GM20431 (cell line): ENCODE data around the gene NDUFB7.
"Not testable (repeated sequence)": the region's sequence is repeated elsewhere in the genome, so short reads cannot be mapped to it uniquely, and the experiment has no call there.

Experiments
- in situ Hi-C: fragments of 300-500 bp; cut with MseI, MboI; formaldehyde crosslinking; loops from one replicate; pipeline ENCODE4 v1.15.0; 2020; ENCODE audit warnings: low sequenced_read_pairs; ENCODE audit not compliant: unreplicated experiment

NDUFB7 gene

DNA sequence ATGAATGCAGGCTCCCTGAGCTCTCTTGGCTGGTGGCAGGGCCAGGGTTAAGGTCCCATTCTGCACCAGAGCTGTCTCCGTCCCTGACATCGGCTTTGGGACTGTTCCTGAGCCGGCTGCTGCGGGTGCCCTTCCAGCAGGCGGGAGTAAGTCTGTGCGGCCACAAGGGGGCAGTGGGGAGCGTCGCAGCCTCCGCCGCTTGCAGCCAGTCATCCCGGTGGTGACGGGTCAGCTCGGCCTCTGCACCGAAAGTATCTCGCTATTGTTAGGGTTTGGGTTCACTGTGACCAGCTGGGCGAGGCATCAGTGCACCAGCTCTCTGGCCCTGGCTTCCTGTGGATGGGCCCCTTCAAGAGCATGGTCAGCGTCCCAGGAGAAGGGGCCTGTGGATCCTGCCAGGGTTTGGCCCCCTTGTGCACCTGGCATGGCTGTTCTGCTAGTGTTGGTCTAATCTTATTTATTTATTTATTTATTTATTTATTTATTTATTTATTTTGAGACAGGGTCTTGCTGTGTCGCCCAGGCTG is 15.1 kb downstream of the NDUFB7 start:
- in situ Hi-C loops: loop anchor here (25.0 kb wide), 1 partner anchor 306 kb away; no protein-coding TSS in a partner anchor

DNA sequence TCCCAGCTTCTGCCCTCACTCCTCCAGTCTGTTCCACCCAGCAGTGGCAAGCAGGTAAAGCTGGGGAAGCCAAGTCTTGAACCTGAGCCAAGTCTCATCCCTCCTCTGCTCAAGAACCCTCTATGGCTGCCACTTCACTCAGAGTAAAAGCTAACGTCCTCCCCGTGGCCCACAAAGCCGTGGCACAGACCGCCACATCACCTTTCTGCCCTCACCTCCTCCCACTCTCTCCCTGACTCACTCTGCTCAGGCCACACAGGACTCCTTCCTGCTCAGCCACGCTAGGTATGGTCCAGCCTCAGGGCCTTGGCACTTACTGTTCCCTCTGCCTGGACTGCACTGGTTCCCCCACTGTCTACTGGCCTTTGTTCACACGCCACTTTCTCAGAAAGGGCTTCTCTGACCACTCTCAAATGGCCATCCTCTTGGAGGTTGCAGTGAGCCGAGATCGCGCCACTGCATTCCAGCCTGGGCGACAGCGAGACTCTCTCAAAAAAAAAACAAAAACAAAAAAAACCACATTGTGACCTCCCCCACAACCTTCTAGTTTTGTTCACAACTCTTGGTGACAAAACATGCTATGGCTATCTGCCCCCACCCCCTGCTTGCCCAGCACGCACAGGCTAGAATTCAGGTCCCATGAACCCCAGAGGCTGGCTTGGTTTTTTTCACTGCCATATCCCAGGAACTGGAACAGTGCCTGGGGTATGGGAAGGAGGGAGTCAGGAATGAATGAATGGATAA is 15.8 kb downstream of the NDUFB7 start:
- in situ Hi-C loops: loop anchor here (25.0 kb wide), 1 partner anchor 306 kb away; no protein-coding TSS in a partner anchor

DNA sequence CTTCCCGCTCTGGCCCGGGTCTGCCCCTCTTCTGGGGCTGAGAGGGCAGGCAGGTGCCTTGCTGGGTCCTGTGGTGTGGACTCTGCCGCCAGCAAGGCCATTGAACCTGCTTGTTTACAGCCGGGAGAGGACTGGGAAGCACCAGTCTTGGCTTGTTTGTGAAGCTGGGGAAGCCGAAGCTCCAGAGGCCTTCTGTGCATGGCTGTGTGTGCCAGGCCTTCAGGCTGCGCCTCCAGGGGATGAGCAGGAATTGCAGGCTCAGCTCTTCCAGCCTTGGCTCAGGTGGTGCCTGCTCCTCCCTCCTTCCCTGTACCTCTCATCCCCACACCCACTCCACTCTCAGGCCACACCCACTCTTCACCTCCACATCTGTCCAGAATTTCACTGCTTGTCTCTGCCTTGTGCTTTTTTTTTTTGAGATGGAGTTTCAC is 17.5 kb downstream of the NDUFB7 start:
- in situ Hi-C loops: loop anchor here (25.0 kb wide), 1 partner anchor 308 kb away; no protein-coding TSS in a partner anchor

DNA sequence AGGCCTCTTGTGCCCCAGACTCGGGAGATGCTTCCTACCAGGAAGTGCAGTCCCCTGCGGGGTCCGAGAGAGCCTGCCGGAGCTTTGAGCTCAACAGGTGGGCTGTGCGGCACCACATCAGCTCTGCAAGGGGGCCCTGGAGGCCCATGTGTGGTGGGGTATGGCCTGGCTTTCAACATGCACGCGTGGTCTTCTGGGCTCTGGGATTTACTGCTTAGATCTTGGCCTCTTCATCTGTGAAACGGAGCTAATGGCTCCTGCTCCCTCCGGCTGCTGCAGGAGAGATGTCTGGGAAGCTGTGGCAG is 18.0 kb downstream of the NDUFB7 start:
- in situ Hi-C loops: loop anchor here (25.0 kb wide), 1 partner anchor 308 kb away; no protein-coding TSS in a partner anchor

GRCh38 chr19:14553042-14553938 is 18.6 kb downstream of the NDUFB7 start:
- in situ Hi-C loops: loop anchor here (25.0 kb wide), 1 partner anchor 309 kb away; no protein-coding TSS in a partner anchor

DNA sequence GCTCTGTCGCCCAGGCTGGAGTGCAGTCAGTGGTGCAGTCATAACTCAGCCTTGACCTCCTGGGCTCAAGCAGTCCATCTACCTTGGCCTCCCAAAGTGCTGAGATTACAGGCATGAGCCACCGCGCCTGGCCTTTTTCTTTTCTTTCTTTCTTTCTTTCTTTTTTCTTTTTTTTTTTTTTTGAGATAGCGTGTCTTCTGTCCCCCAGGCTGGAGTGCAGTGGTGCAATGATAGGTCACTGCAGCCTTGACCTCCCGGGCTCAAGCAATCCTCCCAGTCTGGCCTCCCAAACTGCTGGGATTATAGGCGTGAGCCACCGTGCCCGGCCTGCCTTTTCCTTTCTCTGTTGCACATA is 19.9 kb downstream of the NDUFB7 start:
- in situ Hi-C loops: loop anchor here (25.0 kb wide), 1 partner anchor 310 kb away; no protein-coding TSS in a partner anchor

DNA sequence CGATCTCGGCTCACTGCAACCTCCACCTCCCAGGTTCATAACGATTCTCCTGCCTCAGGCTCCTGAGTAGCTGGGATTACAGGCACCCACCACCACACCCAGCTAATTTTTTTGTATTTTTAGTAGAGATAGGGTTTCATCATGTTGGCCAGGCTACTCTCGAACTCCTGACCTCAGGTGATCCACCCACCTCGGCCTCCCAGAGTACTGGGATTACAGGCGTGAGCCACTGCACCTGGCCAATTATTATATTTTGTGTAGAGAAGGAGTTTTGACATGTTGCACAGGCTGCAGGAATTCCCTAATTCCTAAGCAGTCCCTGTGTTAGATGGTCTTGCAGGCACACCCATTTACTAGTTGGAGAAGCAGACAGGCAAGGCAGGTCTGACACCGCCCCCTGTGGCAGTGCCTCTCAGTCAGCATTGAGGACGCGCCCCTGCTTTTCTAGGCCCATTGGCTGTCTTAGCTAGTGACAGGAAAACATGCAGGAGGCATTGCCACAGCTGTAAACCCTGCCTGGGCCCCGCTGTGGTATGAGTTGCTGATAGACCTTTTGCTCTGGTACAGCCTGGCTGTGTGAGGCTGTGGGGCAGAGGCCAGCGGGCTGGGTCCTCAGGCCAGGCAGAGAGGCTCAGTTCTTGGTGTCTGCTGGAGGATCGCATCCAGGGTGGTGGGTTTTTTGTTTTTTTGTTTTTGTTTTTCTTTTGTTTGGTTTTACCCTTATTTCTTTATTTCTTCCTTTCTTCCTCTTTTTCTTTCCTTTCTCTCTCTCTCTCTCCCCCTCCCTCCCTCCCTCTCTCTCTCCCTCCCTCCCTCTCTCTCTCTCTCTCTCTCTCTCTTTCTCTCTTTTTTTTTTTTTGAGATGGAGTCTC is 20.5 kb downstream of the NDUFB7 start:
- in situ Hi-C loops: loop anchor here (25.0 kb wide), 1 partner anchor 311 kb away; no protein-coding TSS in a partner anchor

DNA sequence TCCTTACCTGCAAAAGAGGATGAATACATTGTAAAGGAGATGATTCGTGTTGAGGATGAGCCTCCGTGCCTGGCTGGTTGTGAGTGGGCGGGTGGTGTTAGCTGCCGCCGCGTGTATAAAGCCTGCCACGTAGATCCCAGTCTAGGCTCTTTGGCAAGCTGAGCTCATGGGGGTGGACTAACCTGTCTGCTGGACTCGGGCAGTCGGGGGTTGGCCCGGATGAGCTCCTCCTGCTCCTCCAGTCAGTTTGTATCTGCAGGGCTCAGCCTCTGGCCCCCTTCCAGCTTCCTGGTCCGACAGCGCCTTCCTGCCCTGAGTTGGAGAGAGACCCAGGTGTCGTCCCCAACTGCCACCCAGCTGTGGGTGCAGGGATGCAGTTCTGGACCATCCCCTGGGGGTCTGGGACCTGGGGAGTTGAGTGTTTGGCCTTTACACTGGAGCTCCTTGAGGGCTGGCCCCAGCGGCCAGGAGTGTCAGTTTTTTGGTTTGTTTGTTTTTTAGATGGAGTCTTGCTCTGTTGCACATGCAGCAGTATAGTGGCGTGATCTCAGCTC is 21.6 kb downstream of the NDUFB7 start:
- in situ Hi-C loops: loop anchor here (25.0 kb wide), 1 partner anchor 312 kb away; no protein-coding TSS in a partner anchor

- in situ Hi-C loops: no loop called here
Observed at GRCh38 chr19:14545716-14546082, 26.2 kb downstream of the NDUFB7 start.

DNA sequence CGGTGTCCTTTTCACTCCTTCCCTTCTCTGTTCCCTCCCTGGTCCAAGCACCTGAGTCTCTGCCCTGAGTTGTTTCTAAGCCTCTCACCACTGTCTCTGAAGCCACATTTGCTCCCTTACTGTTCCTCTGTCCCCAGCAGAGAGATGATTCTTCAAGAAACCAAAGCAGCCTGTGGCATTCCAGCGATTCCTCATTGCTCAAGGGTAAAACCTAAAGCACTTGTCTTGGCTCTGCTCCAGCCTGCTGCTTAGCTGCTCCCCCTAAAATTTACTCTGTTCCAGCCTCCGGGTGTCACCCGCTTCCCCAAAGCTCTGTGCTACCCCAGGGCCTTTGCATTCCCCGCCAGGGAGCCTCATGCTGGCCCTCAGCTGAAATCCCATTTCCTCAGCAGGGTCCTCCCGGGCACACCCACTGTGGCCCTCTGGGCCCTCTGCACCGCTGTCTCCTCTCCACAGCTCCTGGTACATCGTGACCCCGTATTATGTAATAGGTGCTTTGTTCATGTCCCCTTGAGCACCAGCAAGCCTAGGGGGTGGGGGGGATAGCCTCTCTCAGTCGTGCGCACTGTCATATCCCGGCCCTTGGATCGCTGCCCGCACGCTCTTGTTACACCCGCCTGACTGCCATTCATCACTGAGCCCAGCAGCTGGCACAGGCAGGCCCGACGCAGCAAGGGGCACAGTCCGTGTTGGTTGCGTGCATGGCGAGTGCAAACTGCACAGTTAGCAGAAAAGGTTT is 26.7 kb downstream of the NDUFB7 start:
- in situ Hi-C loops: no loop called here

- in situ Hi-C loops: no loop called here
Observed at GRCh38 chr19:14544047-14544446, 27.8 kb downstream of the NDUFB7 start.

DNA sequence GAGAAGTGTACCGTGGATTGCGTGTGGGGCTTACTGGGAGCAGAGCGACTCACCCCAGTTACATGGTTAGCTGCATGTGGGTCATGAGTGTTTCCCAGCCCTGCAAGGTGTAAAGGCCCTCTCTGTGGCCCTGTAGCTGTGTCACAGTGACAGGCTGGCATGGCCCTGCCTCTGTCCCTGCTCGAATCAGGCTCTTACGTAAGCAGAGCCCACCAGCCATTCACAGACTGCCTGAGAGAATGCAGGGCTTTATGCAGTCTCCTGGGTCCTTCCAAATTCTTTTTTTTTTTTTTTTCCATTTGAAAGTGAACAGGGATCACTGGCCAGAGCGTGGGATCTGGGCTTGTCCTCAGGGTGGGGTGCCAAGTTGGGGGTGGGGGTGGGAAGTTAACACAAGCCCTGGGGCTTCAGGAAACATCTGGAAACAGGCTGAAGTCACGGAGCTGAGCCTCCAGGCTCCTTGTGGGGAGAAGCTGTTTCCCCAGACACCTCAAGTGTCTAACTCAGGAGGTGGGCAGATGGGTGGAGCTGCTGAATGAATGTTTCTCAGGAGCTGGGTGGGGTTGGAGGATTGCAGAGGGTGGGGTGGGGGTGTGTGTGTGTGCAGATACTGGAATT is 29.0 kb downstream of the NDUFB7 start:
- in situ Hi-C loops: no loop called here

GRCh38 chr19:14541979-14542378 is 29.9 kb downstream of the NDUFB7 start:
- in situ Hi-C loops: not testable (repeated sequence)

GRCh38 chr19:14540741-14541525 is 30.9 kb downstream of the NDUFB7 start:
- in situ Hi-C loops: no loop called here

DNA sequence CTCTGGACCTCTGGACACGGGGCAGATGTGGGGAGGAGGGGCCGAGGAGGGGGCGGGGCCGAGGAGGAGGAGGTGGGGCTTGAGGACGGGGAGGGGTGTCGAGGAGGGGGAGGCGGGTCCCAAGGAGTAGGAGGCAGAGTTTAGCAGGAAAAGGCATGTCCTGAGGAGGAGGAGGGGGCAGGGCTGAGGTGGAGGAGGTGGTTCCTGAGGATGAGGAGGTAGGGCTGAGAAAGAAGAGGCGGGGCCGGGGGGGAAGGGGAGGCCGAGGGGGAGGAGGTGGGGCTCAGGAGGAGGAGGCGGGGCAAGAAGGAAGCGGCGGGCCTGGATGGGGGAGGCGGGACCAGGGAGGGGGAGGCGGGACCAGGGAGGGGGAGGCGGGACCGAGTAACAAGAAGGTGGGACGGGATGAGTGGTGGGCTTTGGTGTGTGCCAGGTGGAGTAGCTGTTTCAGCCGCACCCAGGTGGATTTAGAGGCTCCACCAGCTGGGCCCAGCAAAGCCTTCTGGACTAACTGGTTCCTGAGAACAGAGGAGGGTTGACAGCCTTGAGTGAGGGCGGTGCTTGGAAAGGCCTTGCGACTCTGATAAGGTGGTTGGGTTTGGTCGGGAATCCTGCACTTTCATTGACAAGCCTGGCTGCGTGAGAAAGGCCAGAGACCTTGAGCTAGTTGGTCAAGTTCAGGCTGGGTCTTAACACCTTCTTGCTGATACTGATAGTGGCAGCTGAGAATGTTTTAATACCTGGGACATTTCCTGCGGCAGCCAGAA is 34.8 kb downstream of the NDUFB7 start:
- in situ Hi-C loops: no loop called here

GRCh38 chr19:14533450-14533849 is 38.4 kb downstream of the NDUFB7 start:
- in situ Hi-C loops: no loop called here

DNA sequence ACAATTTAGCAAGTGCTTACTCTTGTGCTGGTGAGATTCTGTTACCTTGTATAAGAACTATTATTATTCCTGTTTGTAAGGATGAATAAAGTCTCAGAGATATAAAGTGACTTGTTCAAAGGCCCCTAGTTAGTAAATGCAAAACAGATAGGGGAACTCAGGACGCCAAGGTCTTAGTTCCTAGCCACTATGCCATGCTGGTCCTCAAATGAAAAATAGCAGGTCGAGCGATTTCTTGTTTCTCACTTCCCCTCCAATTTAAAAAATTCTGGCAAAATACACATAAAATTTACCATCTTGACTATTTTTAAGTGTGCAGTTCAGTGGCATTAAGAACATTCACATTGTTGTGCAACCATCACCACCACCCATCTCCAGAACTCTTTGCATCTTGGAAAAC is 41.4 kb downstream of the NDUFB7 start:
- in situ Hi-C loops: no loop called here
